PC-3 (cell line): Measurements from ENCODE around the gene SLC38A3. TPM values are rescaled to one million over a fixed set of nuclear protein-coding genes. Genes with fewer than 3 reads are reported as not detected.
A peak's percentile ranks its signal among the peaks of the same experiment; 100 is the strongest.

Source experiments
- ATAC-seq: fragments of 200-7000 bp; cut with Tn5 transposase; 2 replicates; pipeline ENCODE4 v1.9.1; 2020; ENCODE audit warnings: mild to moderate bottlenecking, moderate library complexity
- BruUV-seq: library from RNA; stranded (reverse); fragments of 400-500 nt; replicated peaks from 2 replicates; lab custom pipeline; 2021; lab: Mats Ljungman, UMichigan
- CTCF ChIA-PET: fragments of 300-600 bp; sonication (Branson Sonifier 250); formaldehyde crosslinking; loops from one replicate; lab custom pipeline; 2022; ENCODE audit warnings: antibody characterized with exemption; lab: Charles Lee
- POLR2A ChIA-PET: fragments of 300-600 bp; sonication (Branson Sonifier 250); formaldehyde crosslinking; loops from one replicate; lab custom pipeline; 2022; ENCODE audit warnings: antibody characterized with exemption; ENCODE audit not compliant: unreplicated experiment; lab: Charles Lee
- DNase-seq: peaks from one replicate; pipeline ENCODE4 v3.0.0-alpha.2; 2015
- H2AFZ ChIP-seq: fragments of 300-600 bp; sonication (generic); 2 replicates; pipeline ENCODE4 v1.6.0; 2016; ENCODE audit warnings: antibody characterized with exemption, low read length
- H3F3A ChIP-seq: fragments of 300-600 bp; sonication (generic); one replicate; pipeline ENCODE4 v1.6.0; 2017; ENCODE audit warnings: antibody characterized with exemption, low read length, control low read depth, mild to moderate bottlenecking; ENCODE audit not compliant: unreplicated experiment
- H3K27ac ChIP-seq: fragments of 300-600 bp; sonication (generic); 2 replicates; pipeline ENCODE4 v1.5.1; 2016; ENCODE audit warnings: mild to moderate bottlenecking, low read length
- H3K27me3 ChIP-seq: fragments of 300-600 bp; sonication (generic); 2 replicates; pipeline ENCODE4 v1.6.1; 2016; ENCODE audit warnings: low read length, mixed read lengths
- H3K36me3 ChIP-seq: fragments of 300-600 bp; sonication (generic); 2 replicates; pipeline ENCODE4 v1.6.1; 2016; ENCODE audit warnings: low read depth, mixed run types, low read length, mixed read lengths
- H3K4me1 ChIP-seq: fragments of 300-600 bp; sonication (generic); 2 replicates; pipeline ENCODE4 v1.5.1; 2016; ENCODE audit warnings: low read length; ENCODE audit not compliant: insufficient read depth
- H3K4me2 ChIP-seq: fragments of 300-600 bp; sonication (generic); 2 replicates; pipeline ENCODE4 v1.6.0; 2016; ENCODE audit warnings: low read length
- H3K4me3 ChIP-seq: fragments of 300-600 bp; sonication (generic); 2 replicates; pipeline ENCODE4 v1.5.1; 2016; ENCODE audit warnings: mild to moderate bottlenecking, low read length, mixed read lengths
- H3K79me2 ChIP-seq: fragments of 300-600 bp; sonication (generic); 2 replicates; pipeline ENCODE4 v1.6.1; 2017; ENCODE audit warnings: low read length, mixed read lengths
- H3K9ac ChIP-seq: fragments of 300-600 bp; sonication (generic); 2 replicates; pipeline ENCODE4 v1.6.0; 2016; ENCODE audit warnings: mild to moderate bottlenecking, low read length
- H3K9me2 ChIP-seq: fragments of 300-600 bp; sonication (generic); replicated peaks from 2 replicates; pipeline ENCODE4 v1.6.1; 2016; ENCODE audit warnings: mixed run types, low read length, mixed read lengths
- H3K9me3 ChIP-seq: fragments of 300-600 bp; sonication (generic); 2 replicates; pipeline ENCODE4 v1.6.1; 2016; ENCODE audit warnings: low read length, mixed read lengths
- H4K20me1 ChIP-seq: fragments of 300-600 bp; sonication (generic); 2 replicates; pipeline ENCODE4 v1.6.1; 2016; ENCODE audit warnings: low read length, mixed read lengths
- CTCF ChIP-seq: fragments of 300-600 bp; sonication (generic); conservative IDR thresholded peaks from 2 replicates; pipeline ENCODE4 v1.5.1; 2017; ENCODE audit warnings: antibody characterized with exemption, low read depth, mild to moderate bottlenecking, low read length
- EZH2 ChIP-seq: fragments of 300-600 bp; sonication (generic); IDR thresholded peaks from one replicate; pipeline ENCODE4 v1.6.1; 2017; ENCODE audit warnings: antibody characterized with exemption, mild to moderate bottlenecking, low read length; ENCODE audit not compliant: unreplicated experiment
- EZH2phosphoT487 ChIP-seq: fragments of 300-600 bp; sonication (generic); IDR thresholded peaks from 2 replicates; pipeline ENCODE4 v1.6.1; 2018; ENCODE audit warnings: mild to moderate bottlenecking, antibody characterized with exemption, low read length, borderline replicate concordance
- intact Hi-C: fragments of 100-400 bp; cut with micrococcal nuclease; formaldehyde crosslinking; loops from 2 replicates; pipeline ENCODE4 v1.9.0; 2023
- total RNA-seq: library from RNA; depleted of rRNA; stranded (reverse); fragments of >200 nt; gene quantifications from 2 replicates; pipeline ENCODE4 v1.2.3, GENCODE V29; 2014

The SLC38A3 gene
- total RNA-seq, 1 experiment from 2014 or later, result 3.3 TPM

DNA sequence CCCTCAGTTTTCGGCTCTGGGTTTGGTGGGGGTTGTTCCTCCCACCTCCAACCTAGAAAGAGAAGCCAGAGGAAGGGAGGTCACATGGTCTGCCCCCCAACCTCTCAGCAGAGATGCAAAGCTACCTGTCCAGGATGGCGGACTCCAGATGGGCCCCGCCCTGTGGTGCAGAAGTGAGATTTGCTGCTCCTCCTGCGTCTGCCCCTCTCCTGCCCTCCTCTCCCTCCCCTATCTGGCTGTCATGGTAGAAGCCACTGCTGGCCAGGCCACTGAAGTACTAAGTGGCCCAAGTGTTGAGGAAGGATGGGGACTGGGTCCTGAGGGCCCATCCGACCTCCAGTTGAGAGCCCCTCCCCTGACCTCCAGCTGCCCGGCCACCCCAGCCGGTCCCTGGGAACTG lies 61.8 kb downstream of the SLC38A3 start:
- BruUV-seq, result TSS peak; percentile 33
- H3K9ac ChIP-seq, result no peak overlapping the region
- ATAC-seq (no peak), DNase-seq (no peak)
- H3F3A ChIP-seq, result no peaks in the 10 kb centered on the region
- no peaks in the 10 kb centered on the region for H3K9me3 ChIP-seq
- CTCF ChIA-PET, result no interaction called here
- no peaks in the 10 kb centered on the region for H3K27me3 ChIP-seq
- no peaks in the 10 kb centered on the region for H3K36me3 ChIP-seq
- H2AFZ ChIP-seq, result no peak overlapping the region
- POLR2A ChIA-PET, result no interaction called here
- 0 out of 2 replicates have a peak, but pooled peaks cover 3% of the 10 kb centered on the region for H3K79me2 ChIP-seq
- H3K4me1 ChIP-seq, result peaks cover 59% of the 10 kb centered on the region
- no peak overlapping the region for H3K27ac ChIP-seq
- intact Hi-C loops, result no loop called here
- no peaks in the 10 kb centered on the region for H4K20me1 ChIP-seq
- H3K4me2 ChIP-seq, result peak overlapping the region; percentile 35; the same call in 1 of the 2 replicates
- TF ChIP-seq CTCF (no peak), EZH2phosphoT487 (no peak), EZH2 (no peak)
- no peak overlapping the region for H3K4me3 ChIP-seq
- H3K9me2 ChIP-seq, result no peaks in the 10 kb centered on the region

DNA sequence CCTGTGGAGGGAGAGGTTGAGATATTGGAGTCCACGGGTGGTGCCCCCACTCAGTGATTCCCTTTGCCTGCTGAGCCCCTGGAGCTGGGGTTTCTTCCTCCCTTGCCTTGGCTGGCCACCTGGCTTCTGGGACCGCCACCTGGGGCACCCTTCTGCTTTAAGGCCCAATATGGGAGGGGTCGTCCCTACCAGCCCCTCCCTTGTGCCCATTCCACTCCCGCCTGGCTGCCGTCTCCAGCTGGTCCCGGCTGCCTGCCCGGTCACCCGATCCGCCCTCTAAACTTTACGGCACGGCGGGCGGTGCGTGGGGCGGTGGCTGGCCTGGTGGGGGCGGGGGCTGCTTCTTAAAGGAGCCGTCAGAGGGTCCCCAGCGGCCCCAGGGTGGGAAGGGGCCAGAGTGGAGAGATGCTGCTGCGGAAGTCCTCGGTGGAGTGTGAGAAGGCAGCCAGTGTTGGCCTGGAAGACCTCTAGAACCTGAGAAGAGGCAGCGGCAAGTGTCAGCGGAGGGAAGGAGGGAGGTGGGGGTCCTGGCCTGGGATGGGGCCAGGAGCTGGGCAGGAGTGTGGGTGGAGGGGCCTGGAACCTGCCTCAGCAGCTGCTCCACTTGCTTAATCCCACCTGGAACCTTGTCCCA lies 62.3 kb downstream of the SLC38A3 start:
- H3K27ac ChIP-seq, result no peak overlapping the region
- CTCF ChIA-PET, result no interaction called here
- no peaks in the 10 kb centered on the region for H3K27me3 ChIP-seq
- H3K4me2 ChIP-seq, result peak overlapping the region; percentile 35
- TF ChIP-seq CTCF (no peak), EZH2 (no peak), EZH2phosphoT487 (no peak)
- no peak for DNase-seq
- intact Hi-C loops, result no loop called here
- H3K4me1 ChIP-seq, result peaks cover 59% of the 10 kb centered on the region
- 0 out of 2 replicates have a peak, but pooled peaks cover 3% of the 10 kb centered on the region for H3K79me2 ChIP-seq
- no peaks in the 10 kb centered on the region for H3F3A ChIP-seq
- no peak overlapping the region for H3K9ac ChIP-seq
- no peaks in the 10 kb centered on the region for H3K9me3 ChIP-seq
- no TSS peak for BruUV-seq
- H3K36me3 ChIP-seq, result no peaks in the 10 kb centered on the region
- POLR2A ChIA-PET, result no interaction called here
- no peaks in the 10 kb centered on the region for H3K9me2 ChIP-seq
- ATAC-seq, result no peak
- H4K20me1 ChIP-seq, result no peaks in the 10 kb centered on the region
- no peak overlapping the region for H2AFZ ChIP-seq
- H3K4me3 ChIP-seq, result no peak overlapping the region

DNA sequence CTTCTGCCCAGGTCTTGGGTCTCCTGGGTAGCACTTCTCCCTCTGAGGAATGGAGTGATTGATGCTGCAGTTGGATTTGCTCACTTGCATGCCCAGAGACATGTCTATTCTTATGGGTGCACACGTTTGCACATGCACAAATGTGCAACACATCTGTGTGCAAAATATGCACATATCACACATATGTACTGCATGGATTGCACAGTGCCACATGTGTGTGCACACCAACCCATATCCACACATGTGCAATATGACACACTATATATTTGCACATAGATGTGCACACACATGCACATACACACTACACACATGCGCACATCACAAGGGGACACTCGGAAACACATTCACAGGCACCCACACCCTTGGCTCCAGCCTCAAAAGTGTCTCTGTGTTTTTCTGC lies 63.2 kb downstream of the SLC38A3 start:
- Histone ChIP-seq H3K9ac (no peak overlapping the region), H3K9me2 (no peaks in the 10 kb centered on the region), H3K27me3 (no peaks in the 10 kb centered on the region), H3K79me2 (0 out of 2 replicates have a peak, but pooled peaks cover 3% of the 10 kb centered on the region), H3K4me3 (no peak overlapping the region), H4K20me1 (no peaks in the 10 kb centered on the region), H2AFZ (no peak overlapping the region), H3K9me3 (no peaks in the 10 kb centered on the region), H3K36me3 (no peaks in the 10 kb centered on the region), H3K27ac (peak overlapping the region; percentile 53), H3K4me2 (peak overlapping the region; percentile 83; the same call in 1 of the 2 replicates), H3F3A (no peaks in the 10 kb centered on the region), H3K4me1 (peaks cover 62% of the 10 kb centered on the region)
- intact Hi-C loops, result loop anchor here (1.0 kb wide), 1 partner anchor 8 kb away; no protein-coding TSS in a partner anchor
- no peak for TF ChIP-seq EZH2
- no peak for TF ChIP-seq CTCF
- TF ChIP-seq EZH2phosphoT487, result no peak
- POLR2A ChIA-PET, result no interaction called here
- CTCF ChIA-PET, result no interaction called here
- no peak for DNase-seq
- no TSS peak for BruUV-seq
- ATAC-seq, result no peak
